Measurements from ENCODE around the gene ARID1A. TPM values are rescaled to one million over a fixed set of nuclear protein-coding genes. Genes with fewer than 3 reads are reported as not detected.

Gene ARID1A
- polyA plus RNA-seq, 2 of the 4 experiments (the other 2 are of a cell fraction): 17.4 to 21.4 TPM

DNA sequence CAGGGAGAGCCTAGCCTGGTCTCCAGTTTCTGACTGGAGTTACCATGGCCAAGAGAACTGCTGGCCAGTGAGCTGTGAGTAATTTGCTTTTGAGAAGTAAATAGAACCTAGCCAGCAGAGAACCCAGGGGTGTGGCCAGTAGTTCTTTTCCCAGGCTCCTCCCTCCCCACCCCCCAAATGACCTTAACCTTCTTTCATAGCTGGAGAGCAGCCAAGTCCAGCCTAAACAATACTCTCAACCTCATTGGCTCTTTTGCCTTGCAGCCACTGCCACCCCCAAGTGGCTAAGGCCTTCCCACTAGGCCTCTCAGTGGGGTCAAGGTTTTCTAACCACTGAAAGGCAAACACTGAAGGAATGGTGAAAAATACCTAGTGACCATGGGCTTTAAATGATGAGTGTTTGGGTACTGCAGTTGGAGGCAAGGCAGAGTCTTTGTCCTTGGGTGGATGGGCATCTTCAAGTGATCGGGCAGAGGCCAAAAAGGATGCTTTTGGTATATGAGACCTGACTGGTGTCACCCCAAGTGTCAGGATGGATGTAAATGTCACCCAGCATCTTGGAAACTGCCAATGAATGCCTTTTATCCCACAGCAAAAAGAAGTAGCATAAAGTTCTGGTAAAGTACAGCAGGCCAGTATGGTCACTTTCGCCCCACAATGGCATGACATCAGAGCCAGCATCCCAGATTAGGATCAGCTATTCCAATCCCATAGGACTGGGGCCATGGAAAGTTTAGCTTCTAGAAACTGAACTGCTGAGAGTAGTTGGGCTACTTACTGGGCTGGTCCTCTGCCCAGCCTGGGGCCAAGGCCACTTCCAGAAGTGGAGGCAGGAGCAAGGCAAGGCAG is 88.4 kb downstream of the ARID1A start:
- 92% methylated on average over 2 of the region's 2 CpGs for WGBS (ENCODE audit: missing lambda C conversion rate)
- TF ChIP-seq JUN (IDR thresholded peaks at IDR 0.05) (no peak), FOSB (CRISPR knock-in tag; IDR thresholded peaks at IDR 0.05) (no peak), POLR2AphosphoS2 (conservative IDR thresholded peaks at IDR 0.05; ENCODE audit: low read length) (no peak), ZFP36 (IDR thresholded peaks at IDR 0.05; ENCODE audit: borderline replicate concordance, partially characterized antibody) (no peak), ESRRA (IDR thresholded peaks at IDR 0.05; ENCODE audit: borderline replicate concordance, low read length) (no peak), CHD2 (IDR thresholded peaks at IDR 0.05; ENCODE audit: low read length, partially characterized antibody) (no peak), TP53 (CRISPR knock-in tag; IDR thresholded peaks at IDR 0.05) (no peak), POLR2A (IDR thresholded peaks at IDR 0.05; ENCODE audit: low read length) (no peak), ZSCAN20 (CRISPR knock-in tag; IDR thresholded peaks at IDR 0.05) (no peak), ZNF302 (CRISPR knock-in tag; IDR thresholded peaks at IDR 0.05) (no peak), GATA3 (IDR thresholded peaks at IDR 0.05; ENCODE audit: borderline replicate concordance) (no peak)
- TF ChIP-seq, protein P1, sequence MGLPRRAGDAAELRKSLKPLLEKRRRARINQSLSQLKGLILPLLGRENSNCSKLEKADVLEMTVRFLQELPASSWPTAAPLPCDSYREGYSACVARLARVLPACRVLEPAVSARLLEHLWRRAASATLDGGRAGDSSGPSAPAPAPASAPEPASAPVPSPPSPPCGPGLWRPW (IDR thresholded peaks at IDR 0.05): no peak
- peaks cover 53% of the 10 kb centered on the region for H3K4me1 ChIP-seq
- 0 out of 6 replicates have a peak overlapping the region, but pooled peaks of 1 of the 2 experiments have one; percentile 23 for H3K27ac ChIP-seq
- FAIRE-seq (no peak), ATAC-seq (no peak), DNase-seq (ENCODE audit: low read depth in 1 of 2, low spot score in 1 of 2) (peak in 1 of 2 experiments; percentile 49)
- H3K9me3 ChIP-seq: no peaks in the 10 kb centered on the region
- H3K4me2 ChIP-seq: peak overlapping the region; percentile 45
- H3K4me3 ChIP-seq: no peak overlapping the region
- ChIA-PET POLR2A (no interaction called here), CTCF (interaction anchor here (0.5 to 3.4 kb wide), 5 partner anchors 66 to 284 kb away, joined by 3 to 18 read pairs (median 3); no protein-coding TSS in a partner anchor)

- ATAC-seq: no peak
- Histone ChIP-seq H3K4me3 (no peak overlapping the region), H3K9me3 (no peaks in the 10 kb centered on the region), H3K4me1 (peaks cover 56% of the 10 kb centered on the region), H3K4me2 (no peak overlapping the region; the same call in 2 of the 3 replicates), H3K27ac (0 out of 6 replicates have a peak overlapping the region, but pooled peaks of 1 of the 2 experiments have one; percentile 23)
- ChIA-PET CTCF (interaction anchor here (0.5 to 3.4 kb wide), 4 partner anchors 107 to 285 kb away, joined by 3 to 18 read pairs (median 4); no protein-coding TSS in a partner anchor), POLR2A (interaction anchor here (1.1 kb wide), 1 partner anchor 148 kb away, joined by 3 read pairs; no protein-coding TSS in a partner anchor)
- FAIRE-seq: no peak
- TF ChIP-seq JUN (IDR thresholded peaks at IDR 0.05) (no peak), CBX2 (IDR thresholded peaks at IDR 0.05; ENCODE audit: borderline replicate concordance, low read depth) (no peak), MYC (IDR thresholded peaks at IDR 0.05; ENCODE audit: borderline replicate concordance, low read length) (no peak), RCOR1 (IDR thresholded peaks at IDR 0.05; ENCODE audit: low read depth, low read length) (no peak), KDM5A (IDR thresholded peaks at IDR 0.05) (no peak), CBX8 (IDR thresholded peaks at IDR 0.05) (no peak), GATA3 (IDR thresholded peaks at IDR 0.05; ENCODE audit: borderline replicate concordance) (no peak), ZC3H11A (IDR thresholded peaks at IDR 0.05) (no peak), POLR2A (IDR thresholded peaks at IDR 0.05; ENCODE audit: low read length) (no peak), CHD2 (IDR thresholded peaks at IDR 0.05; ENCODE audit: low read length, partially characterized antibody) (no peak), FOSB (CRISPR knock-in tag; IDR thresholded peaks at IDR 0.05) (no peak), ZNF302 (CRISPR knock-in tag; IDR thresholded peaks at IDR 0.05) (no peak), ELK1 (IDR thresholded peaks at IDR 0.05; ENCODE audit: low read depth, low read length) (no peak), CHD4 (IDR thresholded peaks at IDR 0.05; ENCODE audit: borderline replicate concordance) (no peak), JUNB (IDR thresholded peaks at IDR 0.05) (no peak), CEBPB (IDR thresholded peaks at IDR 0.05) (no peak), SMC3 (IDR thresholded peaks at IDR 0.05) (no peak), HEYL (CRISPR knock-in tag; IDR thresholded peaks at IDR 0.05) (no peak)
- TF ChIP-seq, protein P1 (IDR thresholded peaks at IDR 0.05): no peak
- DNase-seq (ENCODE audit: low read depth in 1 of 2, low spot score in 1 of 2): no peak
- WGBS (ENCODE audit: missing lambda C conversion rate): 91% methylated on average over 1 of the region's 1 CpG
Measured at GRCh38 chr1:26784886-26785285, 89.1 kb downstream of the ARID1A start.
